ENCODE results near the gene ANXA5. TPM values are rescaled to one million over a fixed set of nuclear protein-coding genes. Genes with fewer than 3 reads are reported as not detected.

The ANXA5 gene
- total RNA-seq, 2 experiments from 2014 or later: 28.9 to 40.1 TPM

- ChIA-PET POLR2A (interaction anchor here (0.7 to 1.4 kb wide), 3 partner anchors 11 to 1062 kb away, joined by 3 read pairs; no protein-coding TSS in a partner anchor), CTCF (ENCODE audit: unreplicated experiment) (no interaction called here)
- intact Hi-C loops (cut with micrococcal nuclease; ENCODE audit: unreplicated experiment): loop anchor here (10.0 kb wide), 1 partner anchor 168 kb away; no protein-coding TSS in a partner anchor
- DNase-seq (ENCODE audit: low spot score): no peak
- no peaks in the 10 kb centered on the region for H3K9me2 ChIP-seq (ENCODE audit: insufficient read depth, low read length)
- no TSS peak for BruUV-seq (replicated peaks)
- no peak overlapping the region for H2AFZ ChIP-seq (ENCODE audit: low read length)
- H3K4me3 ChIP-seq (ENCODE audit: low read depth, low read length, poor library complexity, severe bottlenecking): no peak overlapping the region
- H3K9me3 ChIP-seq (ENCODE audit: low read length): no peaks in the 10 kb centered on the region
- no peaks in the 10 kb centered on the region for H4K20me1 ChIP-seq (ENCODE audit: insufficient read depth, low read length)
- no peaks in the 10 kb centered on the region for H3K79me2 ChIP-seq (ENCODE audit: insufficient read depth, low read depth, low read length)
- H3K4me1 ChIP-seq (ENCODE audit: insufficient read depth, low read length, poor library complexity, severe bottlenecking): peaks cover 6% of the 10 kb centered on the region
- H3K36me3 ChIP-seq (ENCODE audit: insufficient read depth, low read length): no peaks in the 10 kb centered on the region
- no peak overlapping the region for H3K4me2 ChIP-seq (ENCODE audit: low read length)
- no peak for TF ChIP-seq EZH2phosphoT487 (IDR thresholded peaks at IDR 0.05; ENCODE audit: borderline replicate concordance, low read depth, low read length)
- no peak for TF ChIP-seq CTCF (conservative IDR thresholded peaks at IDR 0.05; ENCODE audit: low read length)
- H3K27ac ChIP-seq (ENCODE audit: low read depth, low read length, poor library complexity, severe bottlenecking): no peak overlapping the region
These were observed 43.6 kb downstream of the ANXA5 start for GRCh38 chr4:121653214-121653613.

GRCh38 chr4:121651597-121651996, 45.2 kb downstream of the ANXA5 start:
- intact Hi-C loops (cut with micrococcal nuclease; ENCODE audit: unreplicated experiment): loop anchor here (10.0 kb wide), 1 partner anchor 167 kb away; no protein-coding TSS in a partner anchor
- no peak overlapping the region for H3K4me3 ChIP-seq (ENCODE audit: low read depth, low read length, poor library complexity, severe bottlenecking)
- no peak overlapping the region for H3K4me2 ChIP-seq (ENCODE audit: low read length)
- BruUV-seq (replicated peaks): no TSS peak
- ChIA-PET POLR2A (no interaction called here), CTCF (ENCODE audit: unreplicated experiment) (no interaction called here)
- H3K27ac ChIP-seq (ENCODE audit: low read depth, low read length, poor library complexity, severe bottlenecking): no peak overlapping the region
- no peak for TF ChIP-seq EZH2phosphoT487 (IDR thresholded peaks at IDR 0.05; ENCODE audit: borderline replicate concordance, low read depth, low read length)
- TF ChIP-seq CTCF (conservative IDR thresholded peaks at IDR 0.05; ENCODE audit: low read length): no peak
- H4K20me1 ChIP-seq (ENCODE audit: insufficient read depth, low read length): no peaks in the 10 kb centered on the region
- peaks cover 6% of the 10 kb centered on the region for H3K4me1 ChIP-seq (ENCODE audit: insufficient read depth, low read length, poor library complexity, severe bottlenecking)
- no peaks in the 10 kb centered on the region for H3K9me3 ChIP-seq (ENCODE audit: low read length)
- H3K79me2 ChIP-seq (ENCODE audit: insufficient read depth, low read depth, low read length): no peaks in the 10 kb centered on the region
- no peaks in the 10 kb centered on the region for H3K9me2 ChIP-seq (ENCODE audit: insufficient read depth, low read length)
- DNase-seq (ENCODE audit: low spot score): no peak
- no peaks in the 10 kb centered on the region for H3K36me3 ChIP-seq (ENCODE audit: insufficient read depth, low read length)
- no peak overlapping the region for H2AFZ ChIP-seq (ENCODE audit: low read length)

GRCh38 chr4:121650741-121651140, 46.0 kb downstream of the ANXA5 start:
- POLR2A ChIA-PET: no interaction called here

More at GRCh38 chr4:121650741-121651140, 46.0 kb downstream of the ANXA5 start:
- Histone ChIP-seq H3K36me3 (ENCODE audit: insufficient read depth, low read length) (no peaks in the 10 kb centered on the region), H3K27ac (ENCODE audit: low read depth, low read length, poor library complexity, severe bottlenecking) (no peak overlapping the region), H3K79me2 (ENCODE audit: insufficient read depth, low read depth, low read length) (no peaks in the 10 kb centered on the region), H3K9me2 (ENCODE audit: insufficient read depth, low read length) (no peaks in the 10 kb centered on the region), H4K20me1 (ENCODE audit: insufficient read depth, low read length) (no peaks in the 10 kb centered on the region), H3K4me1 (ENCODE audit: insufficient read depth, low read length, poor library complexity, severe bottlenecking) (peaks cover 6% of the 10 kb centered on the region), H3K4me2 (ENCODE audit: low read length) (no peak overlapping the region), H2AFZ (ENCODE audit: low read length) (no peak overlapping the region), H3K9me3 (ENCODE audit: low read length) (no peaks in the 10 kb centered on the region), H3K4me3 (ENCODE audit: low read depth, low read length, poor library complexity, severe bottlenecking) (no peak overlapping the region)
- CTCF ChIA-PET (ENCODE audit: unreplicated experiment): no interaction called here
- intact Hi-C loops (cut with micrococcal nuclease; ENCODE audit: unreplicated experiment): loop anchor here (10.0 kb wide), 1 partner anchor 166 kb away; no protein-coding TSS in a partner anchor
- no TSS peak for BruUV-seq (replicated peaks)
- no peak for TF ChIP-seq EZH2phosphoT487 (IDR thresholded peaks at IDR 0.05; ENCODE audit: borderline replicate concordance, low read depth, low read length)
- TF ChIP-seq CTCF (conservative IDR thresholded peaks at IDR 0.05; ENCODE audit: low read length): no peak
- DNase-seq (ENCODE audit: low spot score): no peak

Measured in OCI-LY7 (cell line).